HepG2 (cell line): Measurements from ENCODE around the gene TFDP2. TPM values are rescaled to one million over a fixed set of nuclear protein-coding genes. Genes with fewer than 3 reads are reported as not detected.

Experiments used
- AGO2 ChIP-seq: fragments of 200-400 bp; formaldehyde crosslinking; optimal IDR thresholded peaks from 2 replicates; pipeline ENCODE3; 2017; ENCODE audit warnings: mild to moderate bottlenecking, low read depth, low read length, moderate library complexity
- AHR ChIP-seq: IDR thresholded peaks from 2 replicates; pipeline ENCODE4 v1.6.1; 2018; ENCODE audit warnings: missing genetic modification reagents, missing compliant biosample characterization
- AKAP8 ChIP-seq: sonication (generic); formaldehyde crosslinking; IDR thresholded peaks from 2 replicates; pipeline ENCODE4 v1.5.1; 2020; ENCODE audit warnings: mild to moderate bottlenecking, missing genetic modification reagents
- BCL6 ChIP-seq: IDR thresholded peaks from 2 replicates; pipeline ENCODE4 v1.6.1; 2016; ENCODE audit warnings: missing genetic modification reagents, missing compliant biosample characterization
- CERS6 ChIP-seq: sonication (generic); formaldehyde crosslinking; IDR thresholded peaks from 2 replicates; pipeline ENCODE4 v1.5.0; 2020; ENCODE audit warnings: missing genetic modification reagents
- GTF2F1 ChIP-seq: fragments of 150-350 bp; IDR thresholded peaks from 2 replicates; pipeline ENCODE4 v1.6.1; 2014; ENCODE audit warnings: low read length
- HDAC1 ChIP-seq: sonication (generic); formaldehyde crosslinking; IDR thresholded peaks from 2 replicates; pipeline ENCODE4 v1.5.1; 2020; ENCODE audit warnings: mild to moderate bottlenecking, missing genetic modification reagents
- HNF1B ChIP-seq: sonication (generic); formaldehyde crosslinking; IDR thresholded peaks from 2 replicates; pipeline ENCODE4 v1.5.1; 2020; ENCODE audit warnings: mild to moderate bottlenecking, moderate library complexity, missing genetic modification reagents
- MAX ChIP-seq: IDR thresholded peaks from 2 replicates; pipeline ENCODE4 v1.6.1; 2012; ENCODE audit warnings: inconsistent platforms
- MXD3 ChIP-seq: IDR thresholded peaks from 2 replicates; pipeline ENCODE4 v1.6.1; 2016; ENCODE audit warnings: mild to moderate bottlenecking, missing biosample characterization, missing genetic modification reagents
- NFATC3 ChIP-seq: sonication (generic); formaldehyde crosslinking; IDR thresholded peaks from 2 replicates; pipeline ENCODE4 v1.5.1; 2020; ENCODE audit warnings: mild to moderate bottlenecking, missing genetic modification reagents
- NONO ChIP-seq, 2 experiments: fragments of 450-650 bp in 1 of 2; sonication (generic) in 1 of 2; formaldehyde crosslinking in 1 of 2; IDR thresholded peaks in 1 of 2; conservative IDR thresholded peaks in 1 of 2; 2 replicates each; pipeline versions ENCODE4 v1.6.1 to v1.8.0; 2017 to 2022; ENCODE audit warnings: mild to moderate bottlenecking in 1 of 2, missing genetic modification reagents in 1 of 2, moderate library complexity in 1 of 2
- NPAS2 ChIP-seq: sonication (generic); formaldehyde crosslinking; IDR thresholded peaks from 2 replicates; pipeline ENCODE4 v1.8.0; 2022; ENCODE audit warnings: mild to moderate bottlenecking, missing genetic modification reagents, borderline replicate concordance
- PHF8 ChIP-seq: sonication (generic); formaldehyde crosslinking; IDR thresholded peaks from 2 replicates; pipeline ENCODE4 v1.5.0; 2020; ENCODE audit warnings: missing genetic modification reagents
- PPARG ChIP-seq: conservative IDR thresholded peaks from 2 replicates; pipeline ENCODE4 v1.6.1; 2016; ENCODE audit warnings: missing biosample characterization, missing genetic modification reagents
- SAP130 ChIP-seq: IDR thresholded peaks from 2 replicates; pipeline ENCODE4 v1.6.1; 2016; ENCODE audit warnings: low read depth
- SSRP1 ChIP-seq: IDR thresholded peaks from 2 replicates; pipeline ENCODE4 v1.6.1; 2016; ENCODE audit warnings: control low read depth
- STAT6 ChIP-seq: sonication (generic); formaldehyde crosslinking; IDR thresholded peaks from 2 replicates; pipeline ENCODE4 v1.4.0; 2020; ENCODE audit warnings: missing genetic modification reagents, mild to moderate bottlenecking, borderline replicate concordance
- TFAP4 ChIP-seq: sonication (generic); IDR thresholded peaks from 2 replicates; pipeline ENCODE4 v1.6.1; 2016; ENCODE audit warnings: low read depth, borderline replicate concordance
- ZBTB7A ChIP-seq: sonication (generic); formaldehyde crosslinking; IDR thresholded peaks from 2 replicates; pipeline ENCODE4 v1.8.0; 2022; ENCODE audit warnings: mild to moderate bottlenecking, missing genetic modification reagents
- ZNF225 ChIP-seq: sonication (generic); formaldehyde crosslinking; IDR thresholded peaks from 2 replicates; pipeline ENCODE4 v1.4.0; 2020; ENCODE audit warnings: mild to moderate bottlenecking, missing genetic modification reagents
- ZNF761 ChIP-seq: sonication (generic); formaldehyde crosslinking; conservative IDR thresholded peaks from 2 replicates; pipeline ENCODE4 v1.4.0; 2020; ENCODE audit warnings: mild to moderate bottlenecking, missing genetic modification reagents
- ZNF781 ChIP-seq: sonication (generic); formaldehyde crosslinking; IDR thresholded peaks from 2 replicates; pipeline ENCODE4 v1.5.1; 2020; ENCODE audit warnings: borderline replicate concordance, mild to moderate bottlenecking, missing genetic modification reagents; ENCODE audit errors: not compliant biosample characterization
- polyA plus RNA-seq, 8 experiments: library from polyadenylated mRNA; depleted of rRNA in 3 of 8; stranded (reverse) in 7 of 8; unstranded in 1 of 8; fragments of >200 nt; fragmentation: Illumina TruSeq in 4 of 8; extraction: Trizol in 4 of 8; gene quantifications; 2 replicates each; pipeline versions ENCODE4 v1.2.1 to v1.2.3, GENCODE V29; 2011 to 2016; ENCODE audit warnings: low read depth in 4 of 8, missing spikeins in 1 of 8, mixed read lengths in 1 of 8; ENCODE audit not compliant: insufficient read depth in 1 of 8
- total RNA-seq, 5 experiments: library from RNA; depleted of rRNA; stranded (reverse); fragments of >200 nt; fragmentation: Illumina TruSeq; extraction: Trizol; gene quantifications; 2 replicates each; pipeline ENCODE4 v1.2.3, GENCODE V29; 2016; ENCODE audit warnings: low read depth in 1 of 5

TFDP2 gene
- total and polyA plus RNA-seq, 2 of the 13 experiments (the other 11 are each of a cell fraction or from before 2014, with no cell fraction given) = 17.9 to 37.4 TPM

GRCh38 chr3:142148792-142149672 lies at the start of gene TFDP2 (continued):
- TF ChIP-seq STAT6 (CRISPR knock-in tag) (no peak; the same call in 1 of the 2 replicates), AGO2 (peak; percentile 76), GTF2F1 (no peak), MAX (peak; percentile 78), NPAS2 (CRISPR knock-in tag) (no peak), ZNF781 (CRISPR knock-in tag) (no peak), CERS6 (CRISPR knock-in tag) (no peak), MXD3 (CRISPR knock-in tag) (peak; percentile 79), AKAP8 (no peak), ZNF761 (CRISPR knock-in tag) (0 out of 2 replicates have a peak, but pooled peaks have one; percentile 22), AHR (CRISPR knock-in tag) (peak; percentile 90; the same call in 1 of the 2 replicates), ZBTB7A (CRISPR knock-in tag) (peak; percentile 58), HDAC1 (peak; percentile 87), NFATC3 (CRISPR knock-in tag) (no peak), SAP130 (peak; percentile 89), SSRP1 (CRISPR knock-in tag) (0 out of 2 replicates have a peak, but pooled peaks have one; percentile 48), TFAP4 (peak; percentile 32; the same call in 1 of the 2 replicates), PPARG (CRISPR knock-in tag) (peak; percentile 48; the same call in 1 of the 2 replicates), NONO (IDR thresholded peaks at IDR 0.05) (no peak), NONO (CRISPR knock-in tag; conservative IDR thresholded peaks at IDR 0.05) (peak; percentile 70; the same call in 1 of the 2 replicates), ZNF225 (CRISPR knock-in tag) (0 out of 2 replicates have a peak, but pooled peaks have one; percentile 18), BCL6 (CRISPR knock-in tag) (peak; percentile 11; the same call in 1 of the 2 replicates), PHF8 (CRISPR knock-in tag) (peak; percentile 88), HNF1B (CRISPR knock-in tag) (no peak)
